Lung microvascular endothelial cell (primary cell): ENCODE measurements around the gene TNS1. TPM values are rescaled to one million over a fixed set of nuclear protein-coding genes. Genes with fewer than 3 reads are reported as not detected.

ENCODE experiments used
- DNase-seq, 2 donors: peaks; one replicate each; pipeline versions ENCODE4 v3.0.0 to v3.0.0-alpha.2; 2010; ENCODE audit warnings: low read depth in 2 of 2
- total RNA-seq: library from RNA; depleted of rRNA; stranded (reverse); fragments of >200 nt; gene quantifications from 2 replicates; pipeline ENCODE4 v1.2.1, GENCODE V29; 2014

The TNS1 gene
- total RNA-seq, 1 donor from 2014 or later = 82.1 TPM

GRCh38 chr2:217930761-217931563 is 71.8 kb downstream of the TNS1 start:
- DNase-seq = no peak

- DNase-seq = no peak
Observed at GRCh38 chr2:217929757-217930707, 72.8 kb downstream of the TNS1 start.

- DNase-seq = no peak
Observed at GRCh38 chr2:217929272-217929671, 73.5 kb downstream of the TNS1 start.

- peak in 1 of 2 donors; percentile 60 for DNase-seq
Observed at GRCh38 chr2:217928324-217929181, 74.2 kb downstream of the TNS1 start.

GRCh38 chr2:217927601-217928323 is 75.0 kb downstream of the TNS1 start:
- no peak for DNase-seq

- DNase-seq = no peak
Observed at GRCh38 chr2:217926801-217927200, 76.0 kb downstream of the TNS1 start.

- DNase-seq = no peak
Observed at GRCh38 chr2:217924346-217924901, 78.4 kb downstream of the TNS1 start.

- DNase-seq = no peak
Observed at GRCh38 chr2:217923007-217923686, 79.6 kb downstream of the TNS1 start.

GRCh38 chr2:217922101-217923006 is 80.4 kb downstream of the TNS1 start:
- peak in 1 of 2 donors; percentile 23 for DNase-seq

GRCh38 chr2:217920879-217921603 is 81.8 kb downstream of the TNS1 start:
- peak in 1 of 2 donors; percentile 36 for DNase-seq

- DNase-seq = peak in 1 of 2 donors; percentile 84
Observed at GRCh38 chr2:217919781-217920351, 82.9 kb downstream of the TNS1 start.

- DNase-seq = no peak
Observed at GRCh38 chr2:217919204-217919603, 83.6 kb downstream of the TNS1 start.

GRCh38 chr2:217918308-217919024 is 84.3 kb downstream of the TNS1 start:
- DNase-seq = no peak

GRCh38 chr2:217916504-217917254 is 86.1 kb downstream of the TNS1 start:
- DNase-seq = peak in 1 of 2 donors; percentile 77

- DNase-seq = no peak
Observed at GRCh38 chr2:217915706-217916105, 87.1 kb downstream of the TNS1 start.

- no peak for DNase-seq
Observed at GRCh38 chr2:217914878-217915277, 87.9 kb downstream of the TNS1 start.
